Adipose tissue (tissue), 3 donors: ENCODE results near the gene IL4I1. TPM values are rescaled to one million over a fixed set of nuclear protein-coding genes. Genes with fewer than 3 reads are reported as not detected.
"Not testable (repeated sequence)": the region's sequence is repeated elsewhere in the genome, so short reads cannot be mapped to it uniquely, and the experiment has no call there.

Experiments used
- H3K27ac ChIP-seq: one replicate; pipeline ENCODE4 v1.5.1; 2013; ENCODE audit warnings: low read depth, low read length
- WGBS, 3 donors: extraction: QIAGEN DNeasy Blood & Tissue Kit; methylation state at CpG; one replicate each; pipeline ENCODE4 v1.1.7; 2013; 5-methylcytosine and 5-hydroxymethylcytosine counted together
- polyA plus RNA-seq, 3 donors: library from polyadenylated mRNA; stranded (reverse); fragments of 200-250 nt; gene quantifications; one replicate each; pipeline ENCODE4 v1.2.3, GENCODE V29; 2013
- donor health status: healthy with polysubstance abuse.
- donor health status: Bipolar disorder and iron deficiency.
- donor health status: healthy.

The IL4I1 gene
- polyA plus RNA-seq, 3 donors, result 0.63 to 1.5 TPM; not detected in 1

DNA sequence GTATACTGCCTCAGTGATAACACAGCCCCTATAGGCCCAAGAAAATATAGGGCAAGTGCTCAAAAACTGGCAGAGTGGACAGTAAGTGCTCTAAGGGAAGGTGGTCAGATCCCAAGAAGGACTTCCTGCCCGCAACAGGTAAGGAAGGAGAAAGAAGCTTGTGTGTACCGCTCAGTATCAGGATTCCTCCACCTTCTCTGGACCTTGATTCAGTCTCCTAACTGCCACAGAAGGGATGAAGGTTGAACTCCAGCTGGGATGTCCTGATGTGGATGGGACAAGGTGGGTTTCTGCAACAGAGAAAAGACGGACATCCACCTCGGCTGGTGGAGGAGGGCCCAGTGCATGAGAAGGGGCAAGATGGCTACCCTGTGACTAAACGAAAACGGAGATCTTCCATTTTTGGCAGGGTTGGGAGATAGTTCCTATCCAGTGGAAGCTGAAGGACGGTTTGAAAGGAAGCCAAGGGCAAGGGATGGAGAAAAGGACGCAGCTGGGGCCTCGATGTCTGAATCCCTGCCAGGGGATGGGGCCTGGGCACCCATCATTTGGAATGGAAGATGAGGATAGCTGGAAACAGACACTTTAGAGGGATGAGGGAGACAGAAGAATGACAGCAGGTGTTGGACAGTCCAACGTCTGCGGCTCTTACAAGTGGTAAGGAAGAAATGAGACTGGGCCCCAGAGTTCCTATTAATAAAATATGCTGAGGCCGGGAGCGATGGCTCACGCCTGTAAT, 31.0 kb upstream of the IL4I1 start:
- 82 to 83% (median 83%) methylated on average over 14 of the region's 14 CpGs for WGBS, 3 donors
- H3K27ac ChIP-seq, result no peak overlapping the region

DNA sequence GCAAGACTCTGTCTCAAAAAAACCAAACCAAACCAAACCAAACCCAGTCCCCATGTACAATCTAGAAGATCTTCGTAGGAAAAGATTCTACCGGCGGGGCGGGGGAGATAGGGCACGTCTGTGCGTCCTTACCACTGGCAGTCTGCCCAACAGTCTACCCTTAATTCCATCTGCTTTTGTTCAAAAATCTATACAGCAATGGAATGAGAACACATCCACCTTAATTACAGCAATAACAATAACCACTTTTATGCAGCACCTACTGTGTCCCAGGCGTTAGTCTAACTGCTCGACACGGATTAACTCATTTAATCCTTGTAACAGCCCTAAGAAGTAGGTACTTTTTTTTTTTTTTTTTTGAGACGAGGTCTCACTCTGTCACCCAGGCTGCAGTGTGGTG, 29.8 kb upstream of the IL4I1 start:
- WGBS, 3 donors, result 91 to 93% (median 93%) methylated on average over 10 of the region's 10 CpGs
- no peak overlapping the region for H3K27ac ChIP-seq

DNA sequence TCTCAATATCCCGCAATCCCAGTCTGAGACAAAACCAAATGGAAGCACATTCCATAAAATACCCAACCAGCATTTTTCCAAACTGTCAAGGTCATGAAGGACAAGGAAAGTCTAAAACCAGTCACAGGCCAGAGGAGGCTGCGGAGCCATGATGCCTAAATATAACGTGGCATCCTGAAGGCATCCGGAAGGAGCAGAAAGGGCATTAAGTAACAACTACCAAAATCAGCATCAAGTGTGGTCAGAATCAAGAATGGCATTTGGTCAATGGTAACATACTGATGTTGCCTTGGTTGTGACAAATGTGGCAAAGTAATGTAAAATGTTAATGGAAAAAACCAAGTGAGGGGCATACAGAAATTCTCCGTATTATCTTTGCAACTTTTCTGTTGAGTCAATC, 28.8 kb upstream of the IL4I1 start:
- no peak overlapping the region for H3K27ac ChIP-seq
- WGBS, 3 donors, result 96 to 97% (median 97%) methylated on average over 5 of the region's 5 CpGs

DNA sequence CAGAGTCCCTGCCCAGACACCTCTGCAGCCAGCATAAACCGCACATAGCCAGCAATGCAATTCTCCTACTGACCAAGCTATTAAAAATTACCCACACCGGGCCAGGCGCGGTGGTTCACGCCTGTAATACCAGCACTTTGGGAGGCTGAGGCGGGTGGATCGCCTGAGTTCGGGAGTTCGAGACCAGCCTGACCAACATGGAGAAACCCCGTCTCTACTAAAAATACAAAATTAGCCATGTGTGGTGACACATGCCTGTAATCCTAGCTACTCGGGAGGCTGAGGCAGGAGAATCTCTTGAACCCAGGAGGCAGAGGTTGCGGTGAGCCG, 28.2 kb upstream of the IL4I1 start:
- not testable (repeated sequence) for H3K27ac ChIP-seq
- 92 to 95% (median 94%) methylated on average over 13 of the region's 13 CpGs for WGBS, 3 donors

DNA sequence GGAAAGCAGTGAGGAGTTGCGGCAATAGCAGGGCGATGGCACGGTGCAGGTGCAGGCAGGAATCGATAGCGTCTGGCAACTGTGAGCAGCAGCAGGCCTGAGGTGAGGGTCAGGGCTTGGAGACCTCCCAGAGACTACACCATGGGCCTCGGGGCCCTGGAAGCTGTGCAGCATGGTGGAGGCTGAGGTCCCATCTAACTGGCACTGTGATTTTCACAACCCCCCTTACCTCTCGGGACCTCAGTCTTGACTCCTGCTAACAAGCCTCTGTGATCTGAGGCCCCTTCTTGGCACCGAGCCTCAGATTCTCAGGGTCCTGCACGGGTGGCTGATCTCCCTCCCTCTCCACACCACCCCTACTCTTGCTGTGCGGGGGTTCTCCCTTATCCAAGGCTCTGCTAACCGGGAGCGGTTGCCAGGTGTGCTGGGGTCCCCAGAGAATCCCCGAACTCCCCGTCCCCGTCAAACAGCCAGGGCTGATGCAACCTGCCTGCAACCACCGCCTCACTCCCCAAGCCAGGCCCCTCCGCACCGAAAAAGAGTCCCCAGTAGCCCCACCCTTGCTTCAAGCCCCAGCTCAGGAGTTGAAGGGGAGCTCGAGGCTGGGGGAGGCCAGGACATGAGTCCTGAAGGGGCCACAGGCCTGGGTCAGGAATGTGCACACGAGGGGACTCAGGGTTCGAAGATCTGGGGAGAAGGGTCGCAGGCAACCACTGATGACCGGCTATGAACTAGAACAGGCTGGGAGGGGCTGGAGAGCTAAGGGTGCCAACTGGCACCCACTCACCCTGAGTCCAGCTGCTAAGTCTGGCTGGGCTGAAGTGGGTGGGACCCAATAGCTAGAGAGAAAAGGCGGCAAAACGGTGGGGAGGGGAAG, 27.6 kb upstream of the IL4I1 start:
- WGBS, 3 donors, result 72 to 80% (median 77%) methylated on average over 25 of the region's 25 CpGs
- H3K27ac ChIP-seq, result no peak overlapping the region

DNA sequence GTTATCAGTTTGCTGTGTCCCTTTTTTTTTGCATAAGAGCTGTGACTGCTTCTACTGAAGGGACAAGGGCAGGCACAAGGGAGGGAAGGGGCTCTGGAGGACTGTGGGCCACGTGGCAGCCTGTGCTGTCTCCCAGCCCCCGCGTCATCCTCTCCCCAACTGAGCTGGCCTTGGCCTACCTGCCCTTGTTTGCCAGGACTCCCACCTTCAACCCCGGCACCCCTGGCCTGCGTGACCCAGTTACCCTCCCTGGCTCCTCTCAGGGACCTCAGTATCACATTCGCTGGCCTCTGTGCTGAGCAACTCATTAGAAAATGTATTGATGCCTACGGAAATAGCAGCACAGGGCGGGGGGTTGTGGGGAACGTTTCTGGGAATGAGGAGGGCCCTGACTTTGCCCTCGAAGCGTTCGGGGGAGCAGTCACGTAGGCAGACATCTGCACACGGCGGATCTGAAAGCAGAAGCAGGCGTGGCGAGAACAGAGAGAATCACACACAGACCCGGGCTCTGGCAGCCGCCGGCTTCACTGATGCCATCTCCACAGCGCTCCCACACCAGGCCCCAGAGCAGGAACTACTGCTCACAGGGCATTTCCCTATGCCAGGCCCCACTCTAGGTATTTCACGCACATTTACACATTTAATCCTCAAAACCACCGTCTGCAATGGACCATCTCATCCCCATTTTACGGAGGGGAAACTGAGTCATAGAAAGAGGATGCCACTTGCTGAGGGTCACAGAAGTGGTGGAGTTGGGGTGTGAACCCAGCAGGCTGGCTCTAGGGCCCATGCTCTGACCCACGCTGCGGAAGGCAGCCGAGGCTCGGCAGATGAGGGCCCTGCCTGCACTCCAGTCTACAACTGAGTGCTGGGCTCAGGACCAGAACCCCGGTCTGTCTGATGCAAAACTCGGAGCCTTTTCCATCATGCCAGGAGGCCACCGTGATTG, 26.6 kb upstream of the IL4I1 start:
- WGBS, 3 donors, result 82 to 87% (median 85%) methylated on average over 31 of the region's 31 CpGs

DNA sequence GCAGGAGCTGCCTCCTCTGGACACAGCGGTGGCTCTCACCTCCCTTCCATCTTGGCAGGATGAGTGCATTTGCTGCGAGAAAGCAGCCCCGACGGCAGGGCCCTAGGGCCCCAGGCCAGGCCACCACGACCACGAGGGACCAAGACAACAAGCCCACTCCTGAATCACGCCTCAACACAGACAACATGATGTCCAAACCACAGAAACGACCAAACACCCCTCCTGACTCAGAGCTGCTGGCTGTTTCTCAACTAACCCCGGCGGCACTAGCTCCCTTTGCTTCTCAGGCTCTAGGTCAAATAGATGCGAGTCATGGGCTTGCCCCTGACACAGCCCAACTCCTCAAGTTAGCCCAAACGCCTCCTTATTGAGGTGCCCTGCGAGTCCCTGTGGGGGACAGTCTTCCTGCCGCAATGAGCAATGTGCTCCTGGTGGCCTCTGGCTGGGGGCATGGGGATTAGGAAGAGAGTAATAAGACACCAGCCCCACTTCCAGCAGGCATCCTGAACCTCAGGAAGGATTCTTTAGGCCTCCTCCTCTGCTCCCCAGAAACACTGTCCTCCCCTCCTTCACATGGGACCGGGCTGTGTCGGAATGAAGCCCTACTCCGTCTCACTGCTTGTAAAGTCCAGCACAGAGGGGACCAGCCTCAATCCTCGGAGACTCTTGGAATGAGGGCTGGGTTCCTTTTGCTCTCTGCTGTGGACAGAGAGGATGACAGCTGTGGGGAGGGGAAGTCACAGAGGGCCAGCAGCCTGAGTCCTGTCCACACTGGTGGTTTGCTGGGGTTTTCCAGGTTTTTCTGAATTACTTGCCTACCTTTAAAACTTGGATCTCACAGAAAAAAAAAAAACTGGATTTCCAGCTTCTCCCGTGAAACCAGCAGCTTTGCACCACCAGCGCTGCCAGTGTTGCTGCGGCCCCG, 25.4 kb upstream of the IL4I1 start:
- 75 to 89% (median 76%) methylated on average over 22 of the region's 22 CpGs for WGBS, 3 donors
- H3K27ac ChIP-seq, result no peak overlapping the region

More for the DNA sequence above, 26.6 kb upstream of the IL4I1 start:
- H3K27ac ChIP-seq, result no peak overlapping the region

DNA sequence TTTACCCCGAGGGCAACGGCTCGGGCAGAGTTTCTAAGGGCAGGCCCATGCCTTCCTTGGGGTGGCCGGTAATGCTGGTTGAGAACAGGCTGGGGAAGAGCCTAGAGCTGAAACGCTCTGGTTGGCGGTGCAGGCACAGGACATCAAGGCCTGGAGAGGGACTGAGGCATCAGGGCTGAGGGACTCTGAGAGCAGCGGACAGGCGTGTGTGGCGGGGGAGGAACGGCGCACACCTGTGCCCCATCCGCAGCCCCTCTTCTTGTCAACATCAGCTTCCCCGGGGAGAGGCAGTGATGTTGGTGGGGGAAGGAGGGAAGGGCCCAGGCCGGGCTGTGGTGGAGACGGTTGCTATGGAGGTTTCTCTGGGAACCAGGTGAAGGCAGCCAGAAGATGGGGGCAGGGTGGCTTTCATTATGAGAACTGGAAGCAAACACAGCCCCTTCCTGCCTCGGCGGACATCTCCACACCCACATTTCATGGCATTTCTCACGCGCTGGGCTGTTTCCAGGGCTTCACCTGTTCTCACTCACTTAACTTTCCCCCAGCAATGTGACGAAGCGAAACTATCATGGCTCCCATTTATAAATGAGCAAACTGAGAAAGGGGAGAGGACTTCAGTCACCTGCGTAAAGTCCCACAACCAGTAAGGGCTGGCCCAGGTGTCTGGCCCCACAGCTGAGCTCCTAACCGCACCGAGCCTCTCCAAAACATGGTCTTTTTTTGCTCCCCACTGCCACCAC, 24.1 kb upstream of the IL4I1 start:
- 87 to 94% (median 92%) methylated on average over 24 of the region's 24 CpGs for WGBS, 3 donors
- H3K27ac ChIP-seq, result no peak overlapping the region

DNA sequence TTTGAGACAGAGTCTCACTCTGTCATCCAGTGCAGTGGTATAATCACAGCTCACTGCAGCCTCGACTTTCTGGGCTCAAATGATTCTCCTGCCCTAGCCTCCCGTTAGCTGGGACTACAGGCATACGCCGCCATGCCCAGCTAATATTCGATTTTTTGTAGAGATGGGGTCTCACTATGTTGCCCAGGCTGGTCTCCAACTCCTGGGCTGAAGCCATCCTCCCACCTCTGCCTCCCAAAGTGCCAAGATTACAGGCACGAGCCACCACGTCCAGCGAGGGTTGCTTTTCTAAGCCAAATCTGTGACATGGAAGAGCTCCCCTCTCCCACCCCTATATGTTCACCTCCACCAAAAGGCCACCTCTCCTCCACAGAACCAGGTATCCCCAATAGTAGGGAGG, 21.4 kb upstream of the IL4I1 start:
- H3K27ac ChIP-seq, result no peak overlapping the region
- 92 to 95% (median 94%) methylated on average over 8 of the region's 8 CpGs for WGBS, 3 donors

DNA sequence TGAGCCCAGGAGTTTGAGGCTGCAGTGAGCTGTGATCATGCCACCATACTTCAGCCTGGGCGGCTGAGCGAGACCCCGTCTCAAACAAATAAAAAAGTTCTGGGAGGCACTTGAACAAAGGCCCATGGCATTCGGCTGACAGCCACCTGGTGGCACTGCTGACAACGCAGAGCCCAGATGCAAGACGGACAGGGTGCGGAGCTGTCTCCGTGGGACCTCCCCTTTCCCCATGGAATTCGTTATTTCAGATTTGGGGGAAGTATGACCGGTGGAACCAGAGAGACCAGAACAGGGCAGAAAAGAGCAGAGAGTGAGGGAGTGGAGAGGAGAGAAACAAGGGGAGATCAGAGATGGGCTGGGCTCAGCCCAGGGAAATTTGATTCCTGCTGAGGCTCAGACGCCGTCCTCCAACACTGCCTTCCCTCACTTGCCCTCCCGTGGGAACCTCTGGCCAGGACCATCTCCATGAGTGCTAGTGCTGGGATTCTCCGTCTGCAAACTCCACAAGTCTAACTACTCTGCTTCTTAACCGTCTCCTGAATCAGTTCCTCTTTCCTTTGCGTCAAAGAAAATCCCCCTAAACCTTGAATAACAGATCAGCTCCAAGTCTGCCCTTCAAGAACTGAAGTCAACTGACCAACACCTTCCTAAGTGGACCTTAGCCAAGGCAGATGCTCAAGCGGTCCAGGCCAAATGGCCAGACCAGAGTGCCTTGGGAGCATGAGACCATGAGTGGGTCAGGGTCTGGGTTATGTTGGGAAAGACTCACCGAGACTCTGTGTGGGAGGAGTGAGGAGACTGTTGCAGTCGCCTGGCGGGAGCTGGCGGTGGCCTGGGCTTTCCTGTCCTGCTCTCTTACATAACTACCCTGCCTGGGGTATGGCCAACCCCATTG, 20.4 kb upstream of the IL4I1 start:
- WGBS, 3 donors, result 63 to 79% (median 68%) methylated on average over 21 of the region's 21 CpGs

DNA sequence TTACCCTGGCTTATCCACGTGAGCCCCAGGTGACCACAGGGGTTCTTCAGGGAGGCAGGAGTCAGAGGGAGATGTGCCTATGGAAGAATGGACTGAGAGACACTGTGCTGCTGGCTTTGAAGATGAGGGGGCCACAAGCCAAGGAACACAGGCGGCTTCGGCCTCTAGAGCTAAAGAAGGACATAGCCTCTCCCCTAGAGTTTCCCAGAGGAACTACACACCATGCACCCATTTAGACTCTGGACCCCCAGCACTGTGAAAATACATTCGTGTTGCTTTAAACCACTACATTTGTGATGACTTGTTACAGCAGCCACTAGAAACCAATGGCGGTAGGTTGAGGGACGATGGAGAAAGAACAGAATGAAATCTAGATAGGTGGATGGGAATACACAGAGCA, 18.6 kb upstream of the IL4I1 start:
- WGBS, 3 donors, result 96 to 98% (median 98%) methylated on average over 6 of the region's 6 CpGs
- H3K27ac ChIP-seq, result no peak overlapping the region

More for the DNA sequence above, 20.4 kb upstream of the IL4I1 start:
- no peak overlapping the region for H3K27ac ChIP-seq

DNA sequence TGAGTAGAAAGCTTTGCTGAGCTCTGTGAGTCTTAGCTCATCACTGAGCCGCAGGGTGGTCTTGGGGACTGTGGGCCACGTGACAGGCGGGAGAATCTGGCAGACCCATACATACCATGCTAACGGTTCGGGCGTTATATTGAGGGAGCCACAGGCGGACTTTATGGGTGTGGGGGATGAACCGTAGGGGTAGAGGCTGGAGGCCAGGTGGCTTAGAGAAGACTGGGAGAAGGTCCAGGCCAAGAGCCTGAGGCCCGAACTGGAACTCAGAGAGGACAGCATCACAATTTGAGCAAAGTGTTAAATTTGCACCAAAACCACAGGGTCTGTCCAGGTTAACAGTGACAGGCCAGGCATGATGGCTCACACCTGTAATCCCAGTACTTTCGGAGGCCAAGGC, 17.0 kb upstream of the IL4I1 start:
- H3K27ac ChIP-seq, result no peak overlapping the region
- WGBS, 3 donors, result 88 to 94% (median 90%) methylated on average over 10 of the region's 10 CpGs

DNA sequence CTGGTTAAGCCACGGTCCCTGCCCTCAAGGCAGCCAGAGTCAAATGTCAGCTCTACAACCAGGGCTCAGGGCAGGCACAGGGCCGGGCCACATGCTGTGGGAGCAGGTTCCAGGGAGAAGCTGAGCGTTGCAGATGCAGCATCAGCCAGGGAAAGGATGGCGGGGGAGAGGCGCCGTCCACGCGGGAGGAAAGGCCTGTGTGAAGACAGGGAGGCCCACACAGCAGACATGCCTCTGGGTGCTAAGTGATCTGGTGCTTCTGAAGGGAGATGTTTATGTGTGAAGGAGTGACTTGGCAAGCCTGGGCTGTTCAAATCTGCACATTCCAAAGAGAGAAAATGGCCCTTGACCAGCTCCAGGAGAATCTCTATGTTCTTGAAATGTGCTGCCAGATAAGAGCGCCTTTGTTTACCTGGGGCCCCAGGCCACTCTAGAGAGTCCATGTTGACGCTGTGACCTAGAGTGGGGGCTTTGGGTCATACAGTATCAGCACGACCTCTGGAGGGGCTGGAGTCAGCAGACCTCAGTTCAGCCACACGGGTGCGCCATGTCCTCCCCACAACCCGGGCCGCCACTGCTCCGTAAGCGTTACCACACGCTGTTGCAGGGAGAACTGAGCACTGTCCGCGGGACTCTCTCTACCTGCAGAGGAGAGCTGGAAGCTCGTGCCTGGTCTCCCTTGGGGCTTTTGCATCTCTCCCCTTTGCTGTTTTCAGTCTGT, 16.4 kb upstream of the IL4I1 start:
- 79 to 86% (median 81%) methylated on average over 21 of the region's 21 CpGs for WGBS, 3 donors
- H3K27ac ChIP-seq, result no peak overlapping the region

DNA sequence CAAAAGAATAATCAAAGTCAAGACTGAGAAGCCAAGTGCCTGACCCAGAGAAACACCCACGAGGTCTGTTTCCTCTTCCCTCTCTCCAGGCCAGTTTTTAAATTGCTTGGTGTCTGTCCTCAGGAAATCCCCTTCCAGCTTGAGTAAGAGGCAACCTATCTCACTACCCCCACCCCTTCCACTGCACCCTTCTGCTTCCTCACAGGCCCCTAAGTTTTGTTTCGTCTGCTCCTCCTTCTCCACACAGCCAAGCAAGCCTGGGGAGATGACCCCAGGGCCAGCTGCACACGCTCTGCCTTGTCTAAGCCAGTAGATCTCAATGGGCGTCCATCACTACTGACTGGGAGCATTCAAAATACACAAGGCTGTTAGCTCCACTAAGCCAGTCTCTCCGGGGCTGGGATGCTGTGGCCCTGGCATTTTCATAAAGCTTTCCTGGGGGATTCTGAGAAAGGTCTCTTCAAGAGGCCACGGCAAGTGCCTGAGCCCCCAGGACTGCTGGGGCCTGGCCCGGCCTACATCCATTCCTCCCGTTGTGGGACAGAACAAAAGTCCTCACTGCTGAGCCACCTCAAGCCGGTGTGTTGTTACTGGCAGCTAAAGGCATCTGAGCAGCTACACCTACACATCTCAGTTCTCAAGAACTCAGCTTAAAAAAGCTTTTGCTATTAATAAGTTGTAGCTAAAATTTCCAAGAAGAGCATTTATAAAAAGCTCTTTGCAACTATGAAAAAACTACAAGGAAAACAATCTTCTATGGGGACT, 14.9 kb upstream of the IL4I1 start:
- H3K27ac ChIP-seq, result no peak overlapping the region

DNA sequence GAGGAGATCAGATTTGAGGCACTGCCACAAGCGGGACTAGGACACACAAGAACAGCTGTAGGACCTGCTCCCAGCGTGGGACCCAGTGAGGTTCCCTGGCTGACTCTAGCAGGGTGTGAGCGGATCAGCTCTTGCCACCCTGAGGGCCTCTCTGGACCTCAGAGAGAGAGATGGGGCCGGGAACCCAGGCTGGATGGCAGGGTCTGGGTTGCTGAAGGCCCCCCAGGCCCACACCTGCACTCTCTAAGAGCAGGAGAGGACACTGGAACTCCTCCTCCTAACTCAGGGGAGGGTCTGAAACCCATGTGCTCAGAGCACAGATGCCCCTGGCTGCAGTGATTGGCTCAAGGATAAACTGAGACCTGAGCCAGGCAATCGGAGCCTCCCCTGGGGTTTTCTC, 13.5 kb upstream of the IL4I1 start:
- no peak overlapping the region for H3K27ac ChIP-seq
- 93 to 96% (median 94%) methylated on average over 5 of the region's 5 CpGs for WGBS, 3 donors

More for the DNA sequence above, 14.9 kb upstream of the IL4I1 start:
- WGBS, 3 donors, result 48 to 69% (median 50%) methylated on average over 9 of the region's 9 CpGs
